SK-N-SH (cell line): ENCODE measurements around the gene COL24A1. TPM values are rescaled to one million over a fixed set of nuclear protein-coding genes. Genes with fewer than 3 reads are reported as not detected.

Source experiments
- CTCF ChIA-PET: fragments of 300-600, 350-600 bp; formaldehyde crosslinking; extraction: SDS; loops from one replicate; lab custom pipeline; 2021; lab: Yijun Ruan, JAX
- POLR2A ChIA-PET: fragments of 350-600 bp; sonication (Branson Sonifier 250); formaldehyde crosslinking; extraction: SDS; loops from one replicate; lab custom pipeline; 2020; ENCODE audit warnings: antibody characterized with exemption, inconsistent platforms; lab: Yijun Ruan, JAX
- DNase-seq: peaks from one replicate; pipeline ENCODE4 v3.0.0; 2012
- H2AFZ ChIP-seq: fragments of 200-600 bp; sonication (generic); 2 replicates; pipeline ENCODE4 v1.8.1; 2016; ENCODE audit warnings: antibody characterized with exemption, mild to moderate bottlenecking, low read depth
- H3F3A ChIP-seq: fragments of 200-600 bp; sonication (generic); replicated peaks from 2 replicates; pipeline ENCODE3; 2016; ENCODE audit warnings: antibody characterized with exemption, mild to moderate bottlenecking; ENCODE audit not compliant: insufficient read depth
- H3K27ac ChIP-seq, 2 experiments: fragments of 200-500 bp in 1 of 2; fragments of 200-600 bp in 1 of 2; sonication (Bioruptor generic) in 1 of 2; sonication (generic), shearing (Covaris generic) in 1 of 2; 2 replicates each; pipeline versions ENCODE4 v1.5.1 to v1.6.1; 2014 to 2016; ENCODE audit warnings: low read depth in 2 of 2, inconsistent platforms in 1 of 2, low read length in 1 of 2, mild to moderate bottlenecking in 1 of 2, mixed read lengths in 1 of 2
- H3K27me3 ChIP-seq: fragments of 200-600 bp; sonication (generic), shearing (Covaris generic); 2 replicates; pipeline ENCODE4 v1.6.1; 2016; ENCODE audit warnings: mixed run types; ENCODE audit not compliant: insufficient read depth
- H3K36me3 ChIP-seq, 2 experiments: fragments of 200-500 bp in 1 of 2; fragments of 200-600 bp in 1 of 2; sonication (Bioruptor generic) in 1 of 2; sonication (generic) in 1 of 2; replicated peaks in 1 of 2; 2 replicates each; pipeline versions ENCODE3 to v1.5.1; 2014 to 2016; ENCODE audit warnings: low read length in 1 of 2, mild to moderate bottlenecking in 1 of 2; ENCODE audit not compliant: insufficient read depth in 2 of 2, control insufficient read depth in 1 of 2
- H3K4me1 ChIP-seq, 2 experiments: fragments of 200-500 bp in 1 of 2; fragments of 200-600 bp in 1 of 2; sonication (Bioruptor generic) in 1 of 2; sonication (generic), shearing (Covaris generic) in 1 of 2; 2 replicates each; pipeline versions ENCODE4 v1.5.1 to v1.6.1; 2014 to 2016; ENCODE audit warnings: low read depth in 1 of 2, low read length in 1 of 2, mixed run types in 1 of 2; ENCODE audit not compliant: insufficient read depth in 2 of 2, control insufficient read depth in 1 of 2
- H3K4me2 ChIP-seq: fragments of 200-600 bp; sonication (generic), shearing (Covaris generic); 2 replicates; pipeline ENCODE4 v1.6.1; 2017; ENCODE audit warnings: mixed run types
- H3K4me3 ChIP-seq, 2 experiments: fragments of 200-500 bp in 1 of 2; fragments of 200-600 bp in 1 of 2; sonication (Bioruptor generic) in 1 of 2; sonication (generic), shearing (Covaris generic) in 1 of 2; 2 replicates each; pipeline versions ENCODE4 v1.5.1 to v1.8.1; 2014 to 2016; ENCODE audit warnings: low read depth in 2 of 2, inconsistent platforms in 1 of 2, low read length in 1 of 2, mild to moderate bottlenecking in 1 of 2, mixed read lengths in 1 of 2, moderate library complexity in 1 of 2
- H3K79me2 ChIP-seq: fragments of 200-600 bp; sonication (generic); 2 replicates; pipeline ENCODE4 v1.8.1; 2017; ENCODE audit warnings: mild to moderate bottlenecking; ENCODE audit not compliant: insufficient read depth
- H3K9ac ChIP-seq: fragments of 200-600 bp; sonication (generic); 2 replicates; pipeline ENCODE4 v1.6.1; 2017; ENCODE audit warnings: mixed run types
- H3K9me2 ChIP-seq: fragments of 200-600 bp; sonication (generic); 2 replicates; pipeline ENCODE4 v1.6.1; 2017; ENCODE audit warnings: mixed run types
- H3K9me3 ChIP-seq: fragments of 200-600 bp; sonication (generic); 2 replicates; pipeline ENCODE4 v1.6.1; 2017; ENCODE audit warnings: mixed run types, mild to moderate bottlenecking, moderate library complexity
- H4K20me1 ChIP-seq: fragments of 200-600 bp; sonication (generic); 2 replicates; pipeline ENCODE4 v1.6.1; 2017; ENCODE audit warnings: mild to moderate bottlenecking, mixed run types; ENCODE audit not compliant: insufficient read depth
- CHD2 ChIP-seq: fragments of 150-350 bp; IDR thresholded peaks from 2 replicates; pipeline ENCODE4 v1.6.1; 2018; ENCODE audit warnings: low read length; ENCODE audit not compliant: partially characterized antibody
- EP300 ChIP-seq, 2 experiments: IDR thresholded peaks; 2 replicates each; pipeline versions ENCODE4 v1.4.0 to v1.6.1; 2012; ENCODE audit warnings: borderline replicate concordance in 1 of 2, low read depth in 1 of 2, low read length in 1 of 2
- EZH2phosphoT487 ChIP-seq: fragments of 200-600 bp; sonication (generic); IDR thresholded peaks from 2 replicates; pipeline ENCODE4 v1.6.1; 2017; ENCODE audit warnings: low read depth, mixed run types, mild to moderate bottlenecking, antibody characterized with exemption, moderate library complexity, borderline replicate concordance
- FOSL2 ChIP-seq: IDR thresholded peaks from 2 replicates; pipeline ENCODE4 v1.4.0; 2012; ENCODE audit warnings: low read depth, mild to moderate bottlenecking, moderate library complexity, borderline replicate concordance
- FOXJ3 ChIP-seq: sonication (generic); formaldehyde crosslinking; IDR thresholded peaks from 2 replicates; pipeline ENCODE4 v1.5.1; 2020; ENCODE audit warnings: mild to moderate bottlenecking, missing genetic modification reagents
- GABPA ChIP-seq: IDR thresholded peaks from 2 replicates; pipeline ENCODE4 v1.4.0; 2012; ENCODE audit warnings: low read depth, mild to moderate bottlenecking
- GATA2 ChIP-seq: sonication (generic); formaldehyde crosslinking; IDR thresholded peaks from 2 replicates; pipeline ENCODE4 v1.5.0; 2020; ENCODE audit warnings: mild to moderate bottlenecking, missing genetic modification reagents
- IRF3 ChIP-seq: fragments of 150-350 bp; IDR thresholded peaks from 2 replicates; pipeline ENCODE4 v1.6.1; 2016; ENCODE audit warnings: mild to moderate bottlenecking, low read depth, low read length
- MAX ChIP-seq: IDR thresholded peaks from 2 replicates; pipeline ENCODE4 v1.4.0; 2012; ENCODE audit warnings: low read depth
- NFIC ChIP-seq: IDR thresholded peaks from 2 replicates; pipeline ENCODE4 v1.4.0; 2012; ENCODE audit warnings: borderline replicate concordance
- NRF1 ChIP-seq: IDR thresholded peaks from 2 replicates; pipeline ENCODE4 v1.6.1; 2012; ENCODE audit warnings: low read depth, mild to moderate bottlenecking, low read length
- PBX3 ChIP-seq: IDR thresholded peaks from 2 replicates; pipeline ENCODE4; 2012
- POLR2AphosphoS5 ChIP-seq: IDR thresholded peaks from 2 replicates; pipeline ENCODE4 v1.6.1; 2012; ENCODE audit warnings: low read depth, low read length
- RCOR1 ChIP-seq: fragments of 150-350 bp; IDR thresholded peaks from 2 replicates; pipeline ENCODE4 v1.6.1; 2017; ENCODE audit warnings: antibody characterized with exemption, low read length
- RFX5 ChIP-seq: IDR thresholded peaks from 2 replicates; pipeline ENCODE4 v1.6.1; 2012; ENCODE audit warnings: mild to moderate bottlenecking, improper control_type of control experiment, low read length
- RXRA ChIP-seq: IDR thresholded peaks from 2 replicates; pipeline ENCODE4 v1.4.0; 2012; ENCODE audit warnings: low read depth, mild to moderate bottlenecking, borderline replicate concordance
- SIN3A ChIP-seq: IDR thresholded peaks from 2 replicates; pipeline ENCODE4 v1.6.1; 2012; ENCODE audit warnings: low read depth, mild to moderate bottlenecking, low read length, moderate library complexity, borderline replicate concordance
- TAF1 ChIP-seq: IDR thresholded peaks from 2 replicates; pipeline ENCODE4 v1.6.1; 2012; ENCODE audit warnings: low read depth, mild to moderate bottlenecking, low read length, moderate library complexity, borderline replicate concordance
- TCF12 ChIP-seq: IDR thresholded peaks from 2 replicates; pipeline ENCODE4 v1.4.0; 2012
- TEAD4 ChIP-seq: IDR thresholded peaks from 2 replicates; pipeline ENCODE4 v1.4.0; 2012; ENCODE audit warnings: mild to moderate bottlenecking, borderline replicate concordance; ENCODE audit not compliant: insufficient read depth
- USF1 ChIP-seq: IDR thresholded peaks from 2 replicates; pipeline ENCODE4 v1.4.0; 2012; ENCODE audit warnings: low read depth, borderline replicate concordance
- USF2 ChIP-seq: fragments of 150-350 bp; IDR thresholded peaks from 2 replicates; pipeline ENCODE4 v1.6.1; 2017; ENCODE audit warnings: antibody characterized with exemption, low read length, low read depth, borderline replicate concordance
- YY1 ChIP-seq: IDR thresholded peaks from 2 replicates; pipeline ENCODE4 v1.4.0; 2012; ENCODE audit warnings: low read depth, mild to moderate bottlenecking
- ZBTB33 ChIP-seq: IDR thresholded peaks from 2 replicates; pipeline ENCODE4 v1.4.0; 2012; ENCODE audit warnings: low read depth, borderline replicate concordance
- WGBS: methylation state at CpG from one replicate; pipeline ENCODE4 v1.1.6; 2017; ENCODE audit warnings: low lambda C conversion rate; 5-methylcytosine and 5-hydroxymethylcytosine counted together
- polyA plus RNA-seq, 3 experiments: library from polyadenylated mRNA; depleted of rRNA; stranded (reverse); fragments of >200 nt; gene quantifications; 2 replicates each; pipeline ENCODE4 v1.2.3, GENCODE V29; 2012

The COL24A1 gene
- polyA plus RNA-seq, 1 of the 3 experiments (the other 2 are of a cell fraction): not detected

GRCh38 chr1:85952460-85952859, 204.1 kb downstream of the COL24A1 start:
- no peaks in the 10 kb centered on the region; the same call in 1 of the 2 replicates for H3K27me3 ChIP-seq
- TF ChIP-seq EZH2phosphoT487: no peak
- no peak for TF ChIP-seq USF2
- no peak for TF ChIP-seq YY1
- no peak for TF ChIP-seq MAX
- peak; percentile 35 for TF ChIP-seq TCF12
- no peak for TF ChIP-seq POLR2AphosphoS5
- no peak for TF ChIP-seq RFX5
- TF ChIP-seq NFIC: no peak
- TF ChIP-seq IRF3: no peak
- no peak for TF ChIP-seq GABPA
- TF ChIP-seq CHD2: peak; percentile 80
- no peak for TF ChIP-seq SIN3A
- no peak for TF ChIP-seq PBX3
- no peak for TF ChIP-seq RXRA
- no peak for TF ChIP-seq FOSL2
- peak; percentile 85 for TF ChIP-seq RCOR1
- no peak for TF ChIP-seq ZBTB33
- TF ChIP-seq FOXJ3 (CRISPR knock-in tag): peak; percentile 81
- TF ChIP-seq NRF1: no peak
- no peak for TF ChIP-seq TAF1
- no peak for TF ChIP-seq TEAD4
- TF ChIP-seq USF1: no peak
- peak in 1 of 2 experiments; percentile 93; a peak in 2 of 4 replicates for TF ChIP-seq EP300 (IDR thresholded peaks at IDR 0.05; ENCODE audit: borderline replicate concordance in 1 of 2, low read depth in 1 of 2, low read length in 1 of 2)
- peak; percentile 61 for TF ChIP-seq GATA2 (CRISPR knock-in tag)
- peak overlapping the region in 1 of 2 experiments; percentile 75; a peak in 2 of 4 replicates for H3K27ac ChIP-seq
- peak; percentile 64 for DNase-seq
- H3K9ac ChIP-seq: no peak overlapping the region
- H3K9me2 ChIP-seq: no peaks in the 10 kb centered on the region
- no peaks in the 10 kb centered on the region for H3K79me2 ChIP-seq
- no peaks in the 10 kb centered on the region for H3F3A ChIP-seq
- no peak overlapping the region for H2AFZ ChIP-seq
- no peak overlapping the region for H3K4me2 ChIP-seq
- no peaks in the 10 kb centered on the region for H3K9me3 ChIP-seq
- H3K4me1 ChIP-seq: peaks cover 0 to 14% of the 10 kb centered on the region in 2 experiments; a peak in 2 of 4 replicates
- no peaks in the 10 kb centered on the region for H4K20me1 ChIP-seq
- ChIA-PET CTCF (interaction anchor here (1.4 kb wide), 1 partner anchor 66 kb away, joined by 5 read pairs; no protein-coding TSS in a partner anchor), POLR2A (no interaction called here)
- no peaks in the 10 kb centered on the region for H3K36me3 ChIP-seq
- WGBS: 8% methylated on average over 3 of the region's 3 CpGs
- no peak overlapping the region for H3K4me3 ChIP-seq
